ENCODE measurements around the gene SH3RF2.

DNA sequence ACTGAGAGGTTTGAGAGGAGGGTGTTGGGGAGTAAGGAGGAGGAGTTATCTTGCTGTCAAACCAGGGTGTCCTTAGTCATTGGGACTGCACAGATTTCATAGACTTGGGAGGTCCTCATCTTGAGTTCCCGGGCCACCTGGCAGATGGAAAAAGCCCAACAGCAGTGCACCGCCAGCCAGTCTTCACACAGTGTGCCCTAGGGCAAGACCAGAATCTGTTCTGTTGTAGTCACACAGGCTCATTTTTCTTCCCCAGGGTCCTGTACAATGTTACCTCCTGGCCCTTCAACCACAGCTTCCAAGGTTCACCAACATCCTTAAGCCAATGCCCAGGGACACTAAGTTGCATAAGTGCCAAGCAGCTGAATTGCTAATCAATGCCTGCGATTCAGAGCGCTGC, 148.0 kb downstream of the SH3RF2 start:
- no peak for TF ChIP-seq CTCF (IDR thresholded peaks at IDR 0.05)
- TF ChIP-seq POLR2AphosphoS5 (IDR thresholded peaks at IDR 0.05): no peak
- no peak for TF ChIP-seq POLR2A (IDR thresholded peaks at IDR 0.05)
